DND-41 (cell line): ENCODE results near the gene HNRNPA0.

Experiments used
- ATAC-seq: fragments of 200-7000 bp; cut with Tn5 transposase; 3 replicates; pipeline ENCODE4 v1.9.1; 2021; ENCODE audit warnings: low read depth; ENCODE audit not compliant: insufficient read depth
- DNase-seq: peaks from one replicate; pipeline ENCODE4 v3.0.0-alpha.2; 2020
- H2AFZ ChIP-seq: 2 replicates; pipeline ENCODE4 v1.6.0; 2012; ENCODE audit warnings: low read depth, low read length
- H3K27ac ChIP-seq: 2 replicates; pipeline ENCODE4 v1.5.1; 2012; ENCODE audit warnings: low read length, inconsistent platforms
- H3K27me3 ChIP-seq: fragments of 200-600 bp; sonication (generic); 2 replicates; pipeline ENCODE4 v1.6.0; 2012; ENCODE audit warnings: low read length, mild to moderate bottlenecking, inconsistent platforms; ENCODE audit not compliant: insufficient read depth, poor library complexity
- H3K36me3 ChIP-seq: 2 replicates; pipeline ENCODE4 v1.5.1; 2012; ENCODE audit warnings: low read length, inconsistent platforms; ENCODE audit not compliant: insufficient read depth
- H3K4me1 ChIP-seq: 2 replicates; pipeline ENCODE4 v1.5.1; 2012; ENCODE audit warnings: mild to moderate bottlenecking, low read length; ENCODE audit not compliant: insufficient read depth
- H3K4me2 ChIP-seq: 2 replicates; pipeline ENCODE4 v1.6.0; 2012; ENCODE audit warnings: mild to moderate bottlenecking, moderate library complexity, low read length, inconsistent platforms; ENCODE audit not compliant: insufficient read depth
- H3K4me3 ChIP-seq, 2 experiments: fragments of 200-600 bp in 1 of 2; shearing (Covaris generic) in 1 of 2; 2 replicates each; pipeline ENCODE4 v1.5.1; 2012 to 2016; ENCODE audit warnings: inconsistent platforms in 2 of 2, low read length in 2 of 2, mild to moderate bottlenecking in 2 of 2, low read depth in 1 of 2, moderate library complexity in 1 of 2
- H3K79me2 ChIP-seq: 2 replicates; pipeline ENCODE4 v1.6.0; 2012; ENCODE audit warnings: low read length, inconsistent platforms; ENCODE audit not compliant: insufficient read depth
- H3K9ac ChIP-seq: 2 replicates; pipeline ENCODE4 v1.6.0; 2012; ENCODE audit warnings: low read depth, mild to moderate bottlenecking, inconsistent platforms, low read length, moderate library complexity
- H3K9me3 ChIP-seq: 2 replicates; pipeline ENCODE4 v1.5.1; 2012; ENCODE audit warnings: low read length, moderate library complexity, mild to moderate bottlenecking, inconsistent platforms; ENCODE audit not compliant: insufficient read depth, severe bottlenecking
- H4K20me1 ChIP-seq: 2 replicates; pipeline ENCODE4 v1.6.0; 2012; ENCODE audit warnings: low read length; ENCODE audit not compliant: insufficient read depth
- EZH2 ChIP-seq: IDR thresholded peaks from 3 replicates; pipeline ENCODE4 v1.6.1; 2012; ENCODE audit warnings: borderline replicate concordance, low read depth, mild to moderate bottlenecking, moderate library complexity, low read length, inconsistent platforms; ENCODE audit not compliant: severe bottlenecking
- TF ChIP-seq, protein P1 (sequence below): IDR thresholded peaks from 2 replicates; pipeline ENCODE4 v1.5.1; 2012; ENCODE audit warnings: borderline replicate concordance, low read length, moderate library complexity, mild to moderate bottlenecking; ENCODE audit not compliant: poor library complexity, severe bottlenecking; ENCODE audit errors: extremely low read depth

The HNRNPA0 gene

GRCh38 chr5:137714946-137715345, 39.2 kb downstream of the HNRNPA0 start:
- Histone ChIP-seq H3K4me1 (no peaks in the 10 kb centered on the region), H3K9me3 (no peaks in the 10 kb centered on the region), H4K20me1 (no peaks in the 10 kb centered on the region), H3K4me2 (no peak overlapping the region), H3K27me3 (no peaks in the 10 kb centered on the region), H2AFZ (no peak overlapping the region), H3K79me2 (no peaks in the 10 kb centered on the region), H3K9ac (no peak overlapping the region), H3K36me3 (peaks cover 3% of the 10 kb centered on the region; the same call in 1 of the 2 replicates), H3K4me3 (no peak overlapping the region), H3K27ac (no peak overlapping the region)
- ATAC-seq (no peak; the same call in 2 of the 3 replicates), DNase-seq (no peak)
- no peak for TF ChIP-seq EZH2
- TF ChIP-seq, protein P1, sequence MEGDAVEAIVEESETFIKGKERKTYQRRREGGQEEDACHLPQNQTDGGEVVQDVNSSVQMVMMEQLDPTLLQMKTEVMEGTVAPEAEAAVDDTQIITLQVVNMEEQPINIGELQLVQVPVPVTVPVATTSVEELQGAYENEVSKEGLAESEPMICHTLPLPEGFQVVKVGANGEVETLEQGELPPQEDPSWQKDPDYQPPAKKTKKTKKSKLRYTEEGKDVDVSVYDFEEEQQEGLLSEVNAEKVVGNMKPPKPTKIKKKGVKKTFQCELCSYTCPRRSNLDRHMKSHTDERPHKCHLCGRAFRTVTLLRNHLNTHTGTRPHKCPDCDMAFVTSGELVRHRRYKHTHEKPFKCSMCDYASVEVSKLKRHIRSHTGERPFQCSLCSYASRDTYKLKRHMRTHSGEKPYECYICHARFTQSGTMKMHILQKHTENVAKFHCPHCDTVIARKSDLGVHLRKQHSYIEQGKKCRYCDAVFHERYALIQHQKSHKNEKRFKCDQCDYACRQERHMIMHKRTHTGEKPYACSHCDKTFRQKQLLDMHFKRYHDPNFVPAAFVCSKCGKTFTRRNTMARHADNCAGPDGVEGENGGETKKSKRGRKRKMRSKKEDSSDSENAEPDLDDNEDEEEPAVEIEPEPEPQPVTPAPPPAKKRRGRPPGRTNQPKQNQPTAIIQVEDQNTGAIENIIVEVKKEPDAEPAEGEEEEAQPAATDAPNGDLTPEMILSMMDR = no peak

- ATAC-seq (no peak), DNase-seq (no peak)
- Histone ChIP-seq H3K27ac (no peak overlapping the region), H3K4me2 (no peak overlapping the region), H3K36me3 (peaks cover 1% of the 10 kb centered on the region; the same call in 1 of the 2 replicates), H3K27me3 (no peaks in the 10 kb centered on the region), H3K79me2 (no peaks in the 10 kb centered on the region), H3K9me3 (no peaks in the 10 kb centered on the region), H3K4me3 (no peak overlapping the region), H3K9ac (no peak overlapping the region), H4K20me1 (no peaks in the 10 kb centered on the region), H3K4me1 (no peaks in the 10 kb centered on the region), H2AFZ (no peak overlapping the region)
- TF ChIP-seq, protein P1 = no peak
- TF ChIP-seq EZH2 = no peak
These were observed 39.7 kb downstream of the HNRNPA0 start for GRCh38 chr5:137714494-137714893.

DNA sequence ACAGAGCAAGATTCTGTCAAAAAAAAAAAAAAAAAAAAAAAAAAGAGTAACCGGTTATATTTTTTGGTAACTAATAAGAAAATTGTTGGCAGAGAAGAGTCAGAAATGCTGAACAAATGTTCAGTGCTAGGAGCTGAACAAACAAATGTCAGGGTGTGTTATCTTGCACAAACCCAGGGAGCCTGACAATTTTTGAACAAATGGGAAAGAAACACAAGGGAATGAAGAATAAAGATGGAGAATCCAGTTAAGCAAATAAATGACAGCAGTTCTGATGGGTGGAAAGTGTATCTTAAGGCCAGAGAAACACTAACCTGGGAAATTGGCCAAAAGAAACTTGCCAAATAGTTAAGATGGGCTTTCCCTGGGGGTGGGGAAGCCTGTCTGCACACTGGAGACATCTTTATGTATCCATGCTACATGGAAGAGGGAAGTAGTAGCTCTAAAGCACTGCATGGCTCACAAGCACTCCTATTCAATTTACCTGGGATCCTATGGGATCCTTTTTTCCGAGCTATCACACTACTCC, 42.0 kb downstream of the HNRNPA0 start:
- no peak overlapping the region for H3K4me3 ChIP-seq
- no peak for DNase-seq
- no peaks in the 10 kb centered on the region for H3K4me1 ChIP-seq
- TF ChIP-seq, protein P1 = no peak
- TF ChIP-seq EZH2 = no peak
- no peaks in the 10 kb centered on the region for H3K9me3 ChIP-seq
- no peaks in the 10 kb centered on the region; the same call in 1 of the 2 replicates for H3K36me3 ChIP-seq
- H3K9ac ChIP-seq = no peak overlapping the region
- no peaks in the 10 kb centered on the region for H3K27me3 ChIP-seq
- no peak overlapping the region for H3K27ac ChIP-seq
- no peaks in the 10 kb centered on the region for H4K20me1 ChIP-seq
- no peak overlapping the region for H3K4me2 ChIP-seq
- no peak for ATAC-seq
- no peaks in the 10 kb centered on the region for H3K79me2 ChIP-seq
- H2AFZ ChIP-seq = no peak overlapping the region

DNA sequence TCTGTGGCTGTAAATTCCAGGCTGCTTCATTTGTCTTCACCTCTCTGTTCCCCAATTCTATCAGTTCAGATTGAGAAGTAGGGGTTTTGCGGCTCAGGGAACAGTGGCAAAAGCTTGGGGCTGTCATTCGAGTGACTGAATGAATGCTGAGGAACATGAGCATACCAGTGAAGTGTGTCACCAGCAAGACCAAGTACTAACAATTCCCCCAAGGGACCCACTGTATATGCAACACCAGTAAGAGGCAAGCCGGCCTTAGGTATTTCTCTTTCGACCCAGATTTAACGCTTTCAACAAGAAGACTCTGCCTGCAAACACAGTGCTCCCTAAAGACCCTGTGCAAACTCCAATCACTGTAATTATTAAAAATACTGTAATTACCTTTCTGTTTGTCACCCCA, 44.1 kb downstream of the HNRNPA0 start:
- Histone ChIP-seq H3K27me3 (no peaks in the 10 kb centered on the region), H3K4me2 (no peak overlapping the region), H3K9me3 (no peaks in the 10 kb centered on the region), H3K79me2 (no peaks in the 10 kb centered on the region), H3K4me3 (no peak overlapping the region), H3K9ac (no peak overlapping the region), H4K20me1 (no peaks in the 10 kb centered on the region), H3K4me1 (no peaks in the 10 kb centered on the region), H3K27ac (no peak overlapping the region), H3K36me3 (no peaks in the 10 kb centered on the region; the same call in 1 of the 2 replicates), H2AFZ (no peak overlapping the region)
- no peak for ATAC-seq
- no peak for DNase-seq
- no peak for TF ChIP-seq EZH2
- TF ChIP-seq, protein P1 = no peak
